Neural progenitor cell (in vitro differentiated cells): ENCODE data around the gene DCLK2.

Experiments
- EZH2 ChIP-seq: fragments of 200-600 bp; sonication (generic); IDR thresholded peaks from 2 replicates; pipeline ENCODE4 v1.6.1; 2017; ENCODE audit warnings: antibody characterized with exemption, mild to moderate bottlenecking, moderate library complexity
- EZH2phosphoT487 ChIP-seq: fragments of 200-600 bp; sonication (generic); IDR thresholded peaks from 2 replicates; pipeline ENCODE4 v1.6.1; 2017; ENCODE audit warnings: antibody characterized with exemption
- TF ChIP-seq, protein P1 (sequence below): fragments of 200-600 bp; sonication (generic); IDR thresholded peaks from 2 replicates; pipeline ENCODE4 v1.5.1; 2017; ENCODE audit warnings: antibody characterized with exemption, mild to moderate bottlenecking

DNA sequence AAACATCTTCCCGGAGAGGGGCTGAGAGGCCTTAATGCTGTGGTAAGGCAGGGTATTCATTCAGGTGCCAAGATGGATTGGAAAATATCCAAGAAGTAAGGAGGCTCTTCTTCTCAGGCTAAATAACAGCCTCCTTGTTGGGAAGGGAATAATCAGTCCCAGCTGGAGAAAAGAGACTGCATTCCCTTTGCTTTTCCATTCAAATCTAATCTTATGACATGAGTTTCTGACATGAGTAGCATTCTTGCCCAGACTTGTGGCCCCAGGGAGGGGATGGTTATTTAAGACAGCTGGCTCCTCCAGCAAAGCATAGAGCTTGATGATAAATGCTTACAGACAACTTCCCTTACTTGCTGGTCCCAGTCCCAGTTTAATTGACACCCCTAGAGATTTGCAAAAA is 98.3 kb downstream of the DCLK2 start:
- TF ChIP-seq, protein P1, sequence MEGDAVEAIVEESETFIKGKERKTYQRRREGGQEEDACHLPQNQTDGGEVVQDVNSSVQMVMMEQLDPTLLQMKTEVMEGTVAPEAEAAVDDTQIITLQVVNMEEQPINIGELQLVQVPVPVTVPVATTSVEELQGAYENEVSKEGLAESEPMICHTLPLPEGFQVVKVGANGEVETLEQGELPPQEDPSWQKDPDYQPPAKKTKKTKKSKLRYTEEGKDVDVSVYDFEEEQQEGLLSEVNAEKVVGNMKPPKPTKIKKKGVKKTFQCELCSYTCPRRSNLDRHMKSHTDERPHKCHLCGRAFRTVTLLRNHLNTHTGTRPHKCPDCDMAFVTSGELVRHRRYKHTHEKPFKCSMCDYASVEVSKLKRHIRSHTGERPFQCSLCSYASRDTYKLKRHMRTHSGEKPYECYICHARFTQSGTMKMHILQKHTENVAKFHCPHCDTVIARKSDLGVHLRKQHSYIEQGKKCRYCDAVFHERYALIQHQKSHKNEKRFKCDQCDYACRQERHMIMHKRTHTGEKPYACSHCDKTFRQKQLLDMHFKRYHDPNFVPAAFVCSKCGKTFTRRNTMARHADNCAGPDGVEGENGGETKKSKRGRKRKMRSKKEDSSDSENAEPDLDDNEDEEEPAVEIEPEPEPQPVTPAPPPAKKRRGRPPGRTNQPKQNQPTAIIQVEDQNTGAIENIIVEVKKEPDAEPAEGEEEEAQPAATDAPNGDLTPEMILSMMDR: no peak
- no peak for TF ChIP-seq EZH2
- no peak for TF ChIP-seq EZH2phosphoT487
